Fibroblast of mammary gland (primary cell): Measurements from ENCODE around the gene ME1.

Source experiments
- DNase-seq: peaks from one replicate; pipeline ENCODE4 v3.0.0-alpha.2; 2010; ENCODE audit warnings: low read depth
- H3K4me3 ChIP-seq: 2 replicates; pipeline ENCODE4 v1.5.1; 2011; ENCODE audit warnings: low read depth, mild to moderate bottlenecking, low read length, moderate library complexity; ENCODE audit not compliant: control insufficient read depth
- CTCF ChIP-seq: conservative IDR thresholded peaks from 2 replicates; pipeline ENCODE4 v1.5.1; 2011; ENCODE audit warnings: low read depth, low read length, inconsistent platforms; ENCODE audit not compliant: control insufficient read depth, insufficient read depth

The ME1 gene

GRCh38 chr6:83250235-83250634, 180.6 kb downstream of the ME1 start:
- TF ChIP-seq CTCF = no peak
- DNase-seq = no peak
- H3K4me3 ChIP-seq = no peak overlapping the region

GRCh38 chr6:83247471-83247870, 183.4 kb downstream of the ME1 start:
- no peak overlapping the region for H3K4me3 ChIP-seq
- no peak for DNase-seq
- no peak for TF ChIP-seq CTCF

GRCh38 chr6:83231146-83231545, 199.7 kb downstream of the ME1 start:
- peak; percentile 44 for DNase-seq
- no peak for TF ChIP-seq CTCF
- H3K4me3 ChIP-seq = no peak overlapping the region

GRCh38 chr6:83226517-83226916, 204.3 kb downstream of the ME1 start:
- no peak for TF ChIP-seq CTCF
- peak; percentile 10 for DNase-seq
- H3K4me3 ChIP-seq = no peak overlapping the region

- no peak overlapping the region for H3K4me3 ChIP-seq
- TF ChIP-seq CTCF = peak; percentile 50
- peak; percentile 60 for DNase-seq
Measured at GRCh38 chr6:83221889-83222479, 208.9 kb downstream of the ME1 start.

DNA sequence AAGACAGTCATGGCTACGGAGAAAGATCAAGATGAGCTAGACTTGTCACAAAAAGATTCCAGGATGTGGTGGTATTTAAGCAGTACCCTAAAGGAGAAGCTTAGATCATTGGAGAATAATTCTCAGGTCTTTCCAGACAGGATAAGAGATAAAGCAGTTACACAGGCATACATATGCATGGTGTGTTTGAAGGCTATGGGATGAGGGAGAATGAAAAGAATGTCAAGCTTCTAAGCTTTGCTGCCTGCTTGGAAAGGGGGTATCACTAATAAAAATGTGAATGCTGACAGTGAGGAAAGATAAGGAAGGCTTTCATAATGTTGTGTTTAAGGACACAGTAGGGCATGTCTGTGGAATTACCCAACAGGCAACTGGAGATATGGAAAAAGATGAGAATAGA, 209.6 kb downstream of the ME1 start:
- DNase-seq = no peak
- no peak overlapping the region for H3K4me3 ChIP-seq
- TF ChIP-seq CTCF = no peak

GRCh38 chr6:83220121-83220520, 210.7 kb downstream of the ME1 start:
- no peak for TF ChIP-seq CTCF
- DNase-seq = no peak
- no peak overlapping the region for H3K4me3 ChIP-seq
